Upper lobe of right lung (tissue), 1 donor: ENCODE results near the gene GUCY1A1. TPM values are rescaled to one million over a fixed set of nuclear protein-coding genes. Genes with fewer than 3 reads are reported as not detected.
A peak's percentile ranks its signal among the peaks of the same experiment; 100 is the strongest.

Source experiments
- ATAC-seq: fragments of 200-7000 bp; cut with Tn5 transposase; one replicate; pipeline ENCODE4 v1.9.1; 2020; ENCODE audit warnings: mild to moderate bottlenecking, moderate library complexity
- DNase-seq: peaks from one replicate; pipeline ENCODE4 v3.0.0-alpha.2; 2020
- H3K27ac ChIP-seq: fragments of 200-600 bp; one replicate; pipeline ENCODE4 v1.8.0; 2022
- H3K27me3 ChIP-seq: fragments of 200-600 bp; one replicate; pipeline ENCODE4 v1.8.0; 2022; ENCODE audit warnings: mild to moderate bottlenecking
- H3K36me3 ChIP-seq: fragments of 200-600 bp; one replicate; pipeline ENCODE4 v1.8.0; 2022
- H3K4me1 ChIP-seq: fragments of 200-600 bp; one replicate; pipeline ENCODE4 v1.8.0; 2022
- H3K4me3 ChIP-seq: fragments of 200-600 bp; one replicate; pipeline ENCODE4 v1.8.0; 2022; ENCODE audit warnings: mild to moderate bottlenecking
- H3K9me3 ChIP-seq: fragments of 200-600 bp; one replicate; pipeline ENCODE4 v1.8.0; 2022
- intact Hi-C: fragments of 100-400 bp; cut with DNase I; formaldehyde crosslinking; loops from one replicate; pipeline ENCODE4 v1.11.0; 2022
- total RNA-seq: library from RNA; stranded (reverse); fragmentation: NEBNext Ultra II Directional; extraction: Animal tissue kit (Norgen Biotek cat#: 25700); gene quantifications from one replicate; pipeline ENCODE4 v1.2.1, GENCODE V29; 2021
- TF ChIP-seq, protein P1 (sequence below): fragments of 200-600 bp; IDR thresholded peaks from one replicate; pipeline ENCODE4 v1.8.0; 2022; ENCODE audit warnings: antibody characterized with exemption
- donor health status: DM: no; HTN: yes; CAD: no; lungs with severe emphysema.

The GUCY1A1 gene
- total RNA-seq, 1 donor from 2014 or later: 76.0 TPM

DNA sequence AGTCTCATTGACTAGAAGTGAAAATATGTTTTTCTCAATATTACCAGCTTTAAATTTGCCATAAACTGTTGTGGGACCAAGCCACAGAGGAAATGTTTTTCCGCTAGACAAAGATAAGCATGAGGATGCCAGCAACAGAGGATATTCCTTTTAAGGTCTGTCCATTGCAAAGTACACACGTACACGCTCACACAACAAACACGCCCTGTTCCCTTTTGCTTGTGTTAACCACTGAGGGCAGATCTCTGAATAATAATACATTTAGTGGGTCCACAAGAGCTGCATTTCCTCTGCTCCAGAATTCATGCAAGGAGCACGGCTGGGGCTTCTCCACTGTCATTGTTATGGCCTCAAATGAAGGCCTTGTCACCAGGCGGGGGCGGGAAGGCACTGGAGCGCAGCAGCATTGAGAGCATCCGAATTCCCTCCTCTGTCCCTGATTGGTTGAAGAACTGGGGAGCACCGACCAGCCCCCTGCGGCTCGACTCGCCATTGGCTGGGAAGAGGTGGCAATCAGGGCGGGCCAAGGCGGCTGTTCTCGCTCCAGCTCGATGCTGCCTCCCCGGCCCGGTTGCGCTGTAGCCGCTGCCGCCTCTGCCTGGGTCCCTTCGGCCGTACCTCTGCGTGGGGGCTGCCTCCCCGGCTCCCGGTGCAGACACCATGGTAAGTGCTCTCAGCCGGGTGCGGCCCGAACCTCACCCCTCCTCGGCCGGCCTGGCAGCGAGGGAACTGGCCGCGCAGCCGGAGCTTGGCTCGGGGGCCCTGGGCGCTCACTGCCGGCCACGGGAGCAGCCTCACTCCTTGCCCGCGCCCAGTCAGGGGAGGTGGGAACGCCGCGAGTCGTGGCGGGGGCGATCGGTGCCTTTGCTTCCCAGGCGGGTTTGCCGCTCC lies 92.1 kb downstream of the GUCY1A1 start, which contains the start of gene GUCY1B1:
GUCY1B1 (plus strand) TSS at position 541 of the 891 bp plus-strand sequence; CDS start at position 661, 120 bp downstream.
- H3K27me3 ChIP-seq: no peaks in the 10 kb centered on the region
- no peaks in the 10 kb centered on the region for H3K9me3 ChIP-seq
- TF ChIP-seq, protein P1, sequence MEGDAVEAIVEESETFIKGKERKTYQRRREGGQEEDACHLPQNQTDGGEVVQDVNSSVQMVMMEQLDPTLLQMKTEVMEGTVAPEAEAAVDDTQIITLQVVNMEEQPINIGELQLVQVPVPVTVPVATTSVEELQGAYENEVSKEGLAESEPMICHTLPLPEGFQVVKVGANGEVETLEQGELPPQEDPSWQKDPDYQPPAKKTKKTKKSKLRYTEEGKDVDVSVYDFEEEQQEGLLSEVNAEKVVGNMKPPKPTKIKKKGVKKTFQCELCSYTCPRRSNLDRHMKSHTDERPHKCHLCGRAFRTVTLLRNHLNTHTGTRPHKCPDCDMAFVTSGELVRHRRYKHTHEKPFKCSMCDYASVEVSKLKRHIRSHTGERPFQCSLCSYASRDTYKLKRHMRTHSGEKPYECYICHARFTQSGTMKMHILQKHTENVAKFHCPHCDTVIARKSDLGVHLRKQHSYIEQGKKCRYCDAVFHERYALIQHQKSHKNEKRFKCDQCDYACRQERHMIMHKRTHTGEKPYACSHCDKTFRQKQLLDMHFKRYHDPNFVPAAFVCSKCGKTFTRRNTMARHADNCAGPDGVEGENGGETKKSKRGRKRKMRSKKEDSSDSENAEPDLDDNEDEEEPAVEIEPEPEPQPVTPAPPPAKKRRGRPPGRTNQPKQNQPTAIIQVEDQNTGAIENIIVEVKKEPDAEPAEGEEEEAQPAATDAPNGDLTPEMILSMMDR: peak; percentile 51
- H3K4me1 ChIP-seq: peaks cover 3% of the 10 kb centered on the region
- H3K36me3 ChIP-seq: no peaks in the 10 kb centered on the region
- intact Hi-C loops: no loop called here
- peak within 1 kb of the TSS; percentile 75 for H3K4me3 ChIP-seq
- peak within 1 kb of the TSS; percentile 85 for H3K27ac ChIP-seq
- ATAC-seq (peak; percentile 99), DNase-seq (peak; percentile 96)

DNA sequence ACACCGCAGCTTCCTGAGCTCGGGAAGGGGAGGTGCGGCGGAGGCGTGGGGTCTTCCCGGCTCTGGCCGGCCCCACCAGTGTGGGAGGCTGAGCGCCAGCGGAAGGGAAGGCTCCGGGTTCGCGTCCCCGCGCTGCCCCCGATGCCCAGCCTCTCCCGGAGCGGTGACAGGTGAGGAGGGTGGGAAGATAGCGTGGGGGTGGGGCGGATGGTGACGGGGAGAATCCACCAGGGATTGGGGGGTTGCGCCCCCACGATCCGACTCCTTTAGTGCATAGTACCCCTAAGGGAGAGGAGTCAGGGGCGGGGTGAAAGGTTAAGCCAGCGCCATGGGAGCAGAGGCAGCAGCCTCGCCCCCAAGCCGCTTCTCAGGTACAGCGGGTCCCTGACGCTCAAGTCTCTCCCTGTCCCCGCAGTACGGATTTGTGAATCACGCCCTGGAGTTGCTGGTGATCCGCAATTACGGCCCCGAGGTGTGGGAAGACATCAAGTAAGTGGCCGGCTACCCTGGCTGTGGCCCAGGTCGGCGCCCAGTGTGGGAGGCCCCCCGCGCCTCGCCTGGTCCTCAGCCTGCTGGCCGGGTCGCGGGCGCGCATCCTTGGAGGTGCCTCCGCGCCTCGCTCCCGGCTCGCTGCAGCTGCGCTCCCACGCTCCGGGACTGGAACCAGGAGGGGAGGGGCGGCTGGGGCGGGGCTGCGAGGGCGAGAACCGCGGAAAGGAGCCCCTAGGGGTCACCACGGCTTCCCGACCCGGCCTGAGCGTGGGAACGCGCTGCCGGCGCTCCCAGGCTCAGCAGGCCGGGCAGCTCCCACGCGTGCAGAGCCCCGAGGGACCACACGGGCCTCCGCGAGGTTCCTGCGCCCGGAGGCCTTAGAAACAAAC lies 93.0 kb downstream of the GUCY1A1 start:
- H3K4me1 ChIP-seq: peaks cover 6% of the 10 kb centered on the region
- intact Hi-C loops: no loop called here
- H3K4me3 ChIP-seq: peak overlapping the region; percentile 75
- TF ChIP-seq, protein P1: peak; percentile 14
- DNase-seq (peak; percentile 79), ATAC-seq (peak; percentile 59)
- H3K9me3 ChIP-seq: no peaks in the 10 kb centered on the region
- no peaks in the 10 kb centered on the region for H3K27me3 ChIP-seq
- H3K36me3 ChIP-seq: no peaks in the 10 kb centered on the region
- H3K27ac ChIP-seq: peak overlapping the region; percentile 85

DNA sequence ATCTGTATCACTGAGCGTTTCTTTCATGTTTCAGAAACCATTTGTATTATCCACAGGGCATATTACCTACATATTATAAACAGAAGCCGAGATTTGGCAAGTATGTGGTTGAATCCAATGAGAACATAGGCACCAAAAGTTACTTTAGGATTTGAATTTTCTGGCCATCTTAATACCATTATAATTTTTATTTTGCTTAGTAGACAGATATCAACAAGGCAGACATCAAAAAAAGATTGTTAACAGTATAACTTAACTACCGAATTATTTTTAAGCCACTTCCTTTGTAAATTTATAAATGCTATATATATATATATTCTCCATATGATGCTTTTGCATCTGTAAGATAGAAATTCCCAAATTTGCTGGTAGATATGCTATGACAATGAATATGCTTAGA lies 94.4 kb downstream of the GUCY1A1 start:
- H3K27me3 ChIP-seq: no peaks in the 10 kb centered on the region
- no peak for DNase-seq
- intact Hi-C loops: no loop called here
- no peak for ATAC-seq
- H3K4me3 ChIP-seq: peak overlapping the region; percentile 75
- TF ChIP-seq, protein P1: no peak
- peaks cover 7% of the 10 kb centered on the region for H3K4me1 ChIP-seq
- no peak overlapping the region for H3K27ac ChIP-seq
- no peaks in the 10 kb centered on the region for H3K9me3 ChIP-seq
- no peaks in the 10 kb centered on the region for H3K36me3 ChIP-seq

DNA sequence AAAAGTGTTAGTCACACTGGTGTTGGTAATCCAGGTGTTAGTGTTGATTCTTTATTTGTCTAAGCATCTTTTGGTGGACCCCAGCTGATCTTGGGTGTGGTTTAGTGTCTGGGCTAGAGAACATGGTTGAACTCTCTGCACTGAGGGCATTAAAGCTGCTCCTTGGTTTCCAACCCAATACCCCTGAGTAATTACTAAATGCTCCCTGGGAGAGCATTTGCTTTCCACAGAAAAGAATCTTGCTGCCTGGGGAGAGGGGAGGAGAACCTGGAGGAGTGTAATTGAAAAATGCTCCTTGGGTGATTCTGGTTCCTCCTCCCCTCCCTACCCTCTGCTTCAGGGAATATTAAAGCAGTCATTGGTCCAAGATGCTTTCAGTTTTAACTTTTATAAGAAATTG lies 95.3 kb downstream of the GUCY1A1 start:
- intact Hi-C loops: no loop called here
- H3K27me3 ChIP-seq: no peaks in the 10 kb centered on the region
- TF ChIP-seq, protein P1: no peak
- H3K36me3 ChIP-seq: no peaks in the 10 kb centered on the region
- H3K9me3 ChIP-seq: no peaks in the 10 kb centered on the region
- no peak for ATAC-seq
- H3K4me3 ChIP-seq: no peak overlapping the region
- peaks cover 7% of the 10 kb centered on the region for H3K4me1 ChIP-seq
- H3K27ac ChIP-seq: no peak overlapping the region
- DNase-seq: no peak

DNA sequence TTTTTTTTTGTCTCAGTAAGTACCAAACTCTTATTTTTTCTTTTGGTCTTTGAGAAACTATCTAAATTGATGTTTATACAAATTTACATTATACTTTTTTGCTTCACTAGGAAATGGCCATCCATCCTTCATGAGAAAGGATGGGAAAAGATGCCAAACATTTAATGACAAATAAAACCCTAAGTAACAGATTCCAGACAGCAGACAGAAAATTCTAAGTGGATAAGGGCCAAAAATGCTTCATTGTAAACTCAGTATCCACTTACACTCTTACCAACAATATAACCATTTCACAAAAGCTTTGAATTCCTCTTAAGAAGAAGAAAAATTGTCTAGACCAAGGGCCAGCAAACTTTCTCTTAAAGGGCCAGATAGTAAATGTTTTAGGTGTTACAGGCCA lies 95.7 kb downstream of the GUCY1A1 start:
- H3K4me1 ChIP-seq: peaks cover 7% of the 10 kb centered on the region
- ATAC-seq (no peak), DNase-seq (no peak)
- H3K27ac ChIP-seq: no peak overlapping the region
- H3K36me3 ChIP-seq: no peaks in the 10 kb centered on the region
- TF ChIP-seq, protein P1: no peak
- H3K27me3 ChIP-seq: no peaks in the 10 kb centered on the region
- intact Hi-C loops: no loop called here
- no peaks in the 10 kb centered on the region for H3K9me3 ChIP-seq
- H3K4me3 ChIP-seq: no peak overlapping the region
